BLaER1 (cell line): ENCODE data around the gene DDX51.
A peak's percentile ranks its signal among the peaks of the same experiment; 100 is the strongest.
"Not testable (repeated sequence)": the region's sequence is repeated elsewhere in the genome, so short reads cannot be mapped to it uniquely, and the experiment has no call there.

Experiments
- H3K27ac ChIP-seq: shearing (Covaris generic); formaldehyde crosslinking; 2 replicates; pipeline ENCODE4 v1.8.1; 2022
- H3K27me3 ChIP-seq: shearing (Covaris generic); formaldehyde crosslinking; 2 replicates; pipeline ENCODE4 v1.8.1; 2022
- H3K36me3 ChIP-seq: shearing (Covaris generic); formaldehyde crosslinking; 2 replicates; pipeline ENCODE4 v1.8.1; 2022
- H3K4me1 ChIP-seq: shearing (Covaris generic); formaldehyde crosslinking; 2 replicates; pipeline ENCODE4 v1.8.1; 2022
- H3K4me2 ChIP-seq: shearing (Covaris generic); formaldehyde crosslinking; 2 replicates; pipeline ENCODE4 v1.8.1; 2022
- H3K4me3 ChIP-seq: shearing (Covaris generic); formaldehyde crosslinking; 2 replicates; pipeline ENCODE4 v1.8.1; 2022
- H3K9ac ChIP-seq: shearing (Covaris generic); formaldehyde crosslinking; 2 replicates; pipeline ENCODE4 v1.8.1; 2022
- H3K9me3 ChIP-seq: shearing (Covaris generic); formaldehyde crosslinking; 2 replicates; pipeline ENCODE4 v1.8.1; 2022
- H4K20me1 ChIP-seq: shearing (Covaris generic); formaldehyde crosslinking; 2 replicates; pipeline ENCODE4 v1.8.1; 2022
- Cebpa-rat ChIP-seq: shearing (Covaris generic); IDR thresholded peaks from 2 replicates; pipeline ENCODE4 v1.8.1; 2022

DDX51 gene

GRCh38 chr12:132150780-132151144 lies 6.6 kb upstream of the DDX51 start:
- peaks cover 65% of the 10 kb centered on the region for H4K20me1 ChIP-seq
- no peaks in the 10 kb centered on the region for H3K9me3 ChIP-seq
- H3K36me3 ChIP-seq: peaks cover 52% of the 10 kb centered on the region
- TF ChIP-seq Cebpa-rat: no peak
- no peaks in the 10 kb centered on the region for H3K27me3 ChIP-seq
- peaks cover 21% of the 10 kb centered on the region for H3K4me1 ChIP-seq
- H3K4me3 ChIP-seq: no peak overlapping the region
- H3K4me2 ChIP-seq: no peak overlapping the region
- no peak overlapping the region for H3K27ac ChIP-seq
- no peak overlapping the region for H3K9ac ChIP-seq

- H3K27me3 ChIP-seq, H3K27ac ChIP-seq, H3K4me3 ChIP-seq, H3K9ac ChIP-seq, H3K4me2 ChIP-seq, H3K9me3 ChIP-seq: not testable (repeated sequence)
- H3K36me3 ChIP-seq: peaks cover 54% of the 10 kb centered on the region
- peaks cover 28% of the 10 kb centered on the region for H3K4me1 ChIP-seq
- H4K20me1 ChIP-seq: peaks cover 69% of the 10 kb centered on the region
Observed at GRCh38 chr12:132149526-132149925, 5.4 kb upstream of the DDX51 start.

DNA sequence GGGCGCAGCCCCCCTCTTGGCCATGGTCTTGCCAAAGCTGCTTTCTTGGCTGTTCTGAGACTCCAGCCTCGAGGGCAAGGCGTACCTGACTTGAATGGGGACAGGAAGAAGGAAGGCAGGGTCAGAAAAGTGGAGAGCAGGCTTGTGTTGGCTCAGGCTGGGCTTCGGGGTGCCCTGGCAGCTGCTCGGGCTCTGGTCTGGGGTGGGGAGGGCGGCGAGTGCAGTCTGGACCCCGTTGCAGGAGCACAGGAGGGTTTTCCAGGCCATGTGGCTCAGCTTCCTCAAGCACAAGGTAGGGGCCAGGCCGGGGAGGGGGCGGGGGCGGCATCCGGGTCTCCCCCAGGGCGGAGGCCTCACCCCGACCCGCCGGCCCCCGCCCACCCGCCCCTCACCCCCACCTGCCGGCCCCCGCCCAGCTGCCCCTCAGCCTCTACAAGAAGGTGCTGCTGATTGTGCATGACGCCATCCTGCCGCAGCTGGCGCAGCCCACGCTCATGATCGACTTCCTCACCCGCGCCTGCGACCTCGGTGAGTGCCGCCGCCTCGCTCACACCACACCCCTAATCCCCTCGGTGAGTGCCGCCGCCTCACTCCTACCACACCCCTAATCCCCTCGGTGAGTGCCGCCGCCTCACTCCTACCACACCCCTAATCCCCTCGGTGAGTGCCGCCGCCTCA lies 4.4 kb upstream of the DDX51 start:
- no peak overlapping the region for H3K4me3 ChIP-seq
- TF ChIP-seq Cebpa-rat: no peak
- no peaks in the 10 kb centered on the region for H3K9me3 ChIP-seq
- no peak overlapping the region for H3K27ac ChIP-seq
- no peaks in the 10 kb centered on the region for H3K27me3 ChIP-seq
- peaks cover 65% of the 10 kb centered on the region for H4K20me1 ChIP-seq
- H3K4me1 ChIP-seq: peaks cover 17% of the 10 kb centered on the region
- H3K4me2 ChIP-seq: no peak overlapping the region
- peaks cover 54% of the 10 kb centered on the region for H3K36me3 ChIP-seq
- H3K9ac ChIP-seq: no peak overlapping the region

DNA sequence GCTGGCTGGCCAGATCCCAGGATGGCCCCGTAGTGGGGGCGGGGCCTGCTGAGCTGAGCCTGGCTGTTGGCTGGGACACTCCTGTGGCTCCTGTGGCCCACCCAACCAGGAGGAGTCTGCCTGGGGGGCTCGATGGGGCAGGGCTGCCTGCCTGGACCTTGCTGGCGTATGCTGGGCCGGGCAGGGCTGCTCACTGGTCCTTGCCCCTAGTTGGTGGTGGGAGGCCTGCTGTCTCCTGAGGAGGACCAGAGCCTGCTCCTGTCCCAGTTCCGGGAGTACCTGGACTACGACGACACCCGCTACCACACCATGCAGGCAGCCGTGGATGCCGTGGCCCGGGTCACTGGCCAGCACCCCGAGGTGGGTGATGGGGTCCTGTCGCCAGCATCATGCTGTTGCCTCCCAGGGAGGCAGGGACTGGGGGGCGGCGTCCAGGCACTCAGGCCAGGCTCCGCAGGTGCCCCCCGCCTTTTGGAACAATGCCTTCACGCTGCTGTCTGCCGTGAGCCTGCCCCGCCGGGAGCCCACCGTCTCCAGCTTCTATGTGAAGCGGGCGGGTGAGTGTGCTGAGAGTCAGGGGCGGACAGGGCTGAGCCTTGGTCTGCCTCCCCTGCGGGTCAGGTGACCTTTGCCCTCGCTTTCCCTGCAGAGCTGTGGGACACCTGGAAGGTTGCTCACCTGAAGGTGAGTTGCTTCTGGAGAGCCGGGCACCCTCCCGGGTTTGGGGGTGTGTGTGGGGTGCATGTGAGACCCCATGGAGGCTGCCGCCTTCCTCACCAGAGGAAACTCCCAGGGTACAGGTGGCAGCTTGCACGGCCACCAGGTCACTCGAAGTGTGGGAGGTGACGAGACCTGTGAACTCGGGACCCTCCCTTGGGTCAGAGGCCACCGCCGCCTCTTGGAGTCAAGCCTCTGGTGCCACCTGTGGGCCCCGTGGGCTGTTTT lies 3.6 kb upstream of the DDX51 start:
- peaks cover 68% of the 10 kb centered on the region for H4K20me1 ChIP-seq
- no peak overlapping the region for H3K9ac ChIP-seq
- no peak overlapping the region for H3K27ac ChIP-seq
- H3K4me1 ChIP-seq: peaks cover 18% of the 10 kb centered on the region
- H3K36me3 ChIP-seq: peaks cover 54% of the 10 kb centered on the region
- H3K4me3 ChIP-seq: no peak overlapping the region
- no peak overlapping the region for H3K4me2 ChIP-seq
- H3K9me3 ChIP-seq: no peaks in the 10 kb centered on the region
- TF ChIP-seq Cebpa-rat: no peak
- no peaks in the 10 kb centered on the region for H3K27me3 ChIP-seq

DNA sequence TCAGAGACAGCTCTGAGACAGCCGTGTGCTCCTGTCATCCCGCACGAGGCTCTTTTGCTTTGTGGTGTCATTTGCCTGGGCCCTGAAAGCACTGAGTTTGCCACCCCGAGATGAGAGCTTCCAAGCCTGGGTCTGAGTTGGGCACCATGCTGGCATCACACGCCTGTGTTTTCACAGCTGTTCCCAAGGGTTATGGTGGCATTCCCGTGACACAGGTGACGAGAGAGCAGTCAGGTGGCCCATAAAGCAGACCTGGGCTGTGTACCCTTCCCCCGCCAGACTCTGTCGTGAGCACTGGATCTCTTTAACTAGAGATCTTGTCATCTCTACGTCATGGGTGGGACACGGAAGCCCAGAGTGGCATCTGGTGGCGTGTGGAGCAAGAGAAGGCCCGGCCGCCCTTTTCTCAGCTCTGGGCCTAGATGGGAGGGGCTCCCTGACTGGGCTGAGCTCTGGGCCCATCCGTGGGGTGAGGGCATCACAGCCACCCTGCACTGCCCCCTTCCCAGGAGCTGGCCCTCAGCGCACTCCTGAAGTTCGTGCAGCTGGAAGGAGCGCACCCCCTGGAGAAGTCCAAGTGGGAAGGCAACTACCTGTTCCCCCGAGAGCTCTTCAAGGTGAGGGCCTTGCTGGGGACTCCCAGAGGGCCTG lies 2.8 kb upstream of the DDX51 start:
- no peak for TF ChIP-seq Cebpa-rat
- H3K4me2 ChIP-seq: no peak overlapping the region
- no peak overlapping the region for H3K27ac ChIP-seq
- H3K27me3 ChIP-seq: no peaks in the 10 kb centered on the region
- H3K4me1 ChIP-seq: peaks cover 23% of the 10 kb centered on the region
- H3K36me3 ChIP-seq: peaks cover 55% of the 10 kb centered on the region
- H4K20me1 ChIP-seq: peaks cover 69% of the 10 kb centered on the region
- H3K9ac ChIP-seq: no peak overlapping the region
- H3K9me3 ChIP-seq: no peaks in the 10 kb centered on the region
- H3K4me3 ChIP-seq: no peak overlapping the region

GRCh38 chr12:132146098-132146497 lies 2.0 kb upstream of the DDX51 start:
- no peak overlapping the region for H3K9ac ChIP-seq
- H3K4me3 ChIP-seq: no peak overlapping the region
- no peaks in the 10 kb centered on the region for H3K27me3 ChIP-seq
- H3K27ac ChIP-seq: no peak overlapping the region
- H3K4me1 ChIP-seq: peaks cover 23% of the 10 kb centered on the region
- peaks cover 70% of the 10 kb centered on the region for H4K20me1 ChIP-seq
- no peak overlapping the region; the same call in 1 of the 2 replicates for H3K4me2 ChIP-seq
- peaks cover 55% of the 10 kb centered on the region for H3K36me3 ChIP-seq
- no peak for TF ChIP-seq Cebpa-rat
- no peaks in the 10 kb centered on the region for H3K9me3 ChIP-seq

GRCh38 chr12:132145334-132145733 lies 1.2 kb upstream of the DDX51 start:
- Histone ChIP-seq H3K27me3 (no peaks in the 10 kb centered on the region), H4K20me1 (peaks cover 74% of the 10 kb centered on the region), H3K9me3 (no peaks in the 10 kb centered on the region), H3K27ac (peak overlapping the region; percentile 87), H3K4me3 (peak overlapping the region; percentile 97), H3K4me1 (peaks cover 23% of the 10 kb centered on the region), H3K9ac (peak overlapping the region; percentile 94), H3K4me2 (peak overlapping the region; percentile 100), H3K36me3 (peaks cover 59% of the 10 kb centered on the region)
- TF ChIP-seq Cebpa-rat: no peak

- TF ChIP-seq Cebpa-rat: no peak
- peaks cover 23% of the 10 kb centered on the region for H3K4me1 ChIP-seq
- no peaks in the 10 kb centered on the region for H3K9me3 ChIP-seq
- peak overlapping the region; percentile 100 for H3K4me2 ChIP-seq
- peaks cover 64% of the 10 kb centered on the region for H3K36me3 ChIP-seq
- H3K9ac ChIP-seq: peak overlapping the region; percentile 94
- H3K4me3 ChIP-seq: peak overlapping the region; percentile 97
- peaks cover 79% of the 10 kb centered on the region for H4K20me1 ChIP-seq
- H3K27ac ChIP-seq: peak overlapping the region; percentile 87
- H3K27me3 ChIP-seq: no peaks in the 10 kb centered on the region
Observed at GRCh38 chr12:132144810-132145168, 670 bp upstream of the DDX51 start.

DNA sequence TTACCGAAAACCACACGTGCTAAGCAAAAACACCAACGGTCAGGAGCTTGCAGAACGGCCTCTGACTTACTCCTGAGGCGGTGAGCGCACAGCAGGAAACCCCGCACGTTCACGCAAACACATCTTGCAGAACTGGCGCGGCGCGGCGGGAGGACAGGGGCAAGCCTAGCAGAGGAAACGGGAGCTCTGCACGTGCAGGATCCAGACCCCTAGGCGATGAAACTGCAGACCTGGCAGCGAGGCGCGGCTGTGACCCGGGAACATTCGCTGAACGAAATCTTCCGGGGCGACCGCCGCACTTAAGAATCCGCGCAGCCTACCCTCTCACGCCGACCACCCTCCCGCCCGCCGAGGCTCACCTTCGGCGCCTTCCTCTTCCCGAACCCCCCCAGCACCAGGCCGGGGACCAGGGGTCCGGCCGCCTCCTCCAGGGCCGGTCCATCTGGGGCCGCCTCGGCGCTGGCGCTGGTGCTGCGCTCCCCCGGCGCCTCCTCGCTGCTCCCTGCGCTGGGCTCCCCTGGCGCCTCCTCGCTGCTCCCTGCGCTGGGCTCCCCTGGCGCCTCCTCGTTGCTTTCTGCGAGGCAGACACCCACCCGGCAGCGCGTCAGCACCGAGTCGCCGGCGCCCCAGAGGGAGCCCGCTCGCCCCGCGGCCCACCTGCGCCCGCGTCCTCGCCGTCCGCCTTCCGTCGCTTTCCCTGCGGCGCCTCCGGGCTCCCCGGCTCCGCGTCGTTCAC lies 615 bp downstream of the DDX51 start:
- Histone ChIP-seq H3K27ac (peak overlapping the region; percentile 87), H3K4me1 (peaks cover 23% of the 10 kb centered on the region), H4K20me1 (peaks cover 87% of the 10 kb centered on the region), H3K9me3 (no peaks in the 10 kb centered on the region), H3K36me3 (peaks cover 77% of the 10 kb centered on the region), H3K9ac (peak overlapping the region; percentile 94), H3K27me3 (no peaks in the 10 kb centered on the region), H3K4me3 (peak overlapping the region; percentile 97), H3K4me2 (peak overlapping the region; percentile 99)
- no peak for TF ChIP-seq Cebpa-rat
